Stimulated activated memory B cell treated with anti-CD40 and anti-IgM and Interleukin-4, amounts not matched to agents 10 μg/mL and 1 μg/mL and 100 μg/mL, for 72 hours (primary cell): ENCODE results near the gene FKBP15.
"Not testable (repeated sequence)": the region's sequence is repeated elsewhere in the genome, so short reads cannot be mapped to it uniquely, and the experiment has no call there.

Experiments
- ATAC-seq: fragments of 150-1000 bp; cut with Tn5 transposase; 2 replicates; pipeline ENCODE4 v1.10.0; 2021
- H3K27ac Mint-ChIP-seq: one replicate; pipeline ENCODE4 v1.8.0; 2022; ENCODE audit warnings: mild to moderate bottlenecking, mixed read lengths
- H3K27me3 Mint-ChIP-seq: one replicate; pipeline ENCODE4 v1.8.0; 2022; ENCODE audit warnings: mixed read lengths
- H3K36me3 Mint-ChIP-seq: one replicate; pipeline ENCODE4 v1.8.0; 2022; ENCODE audit warnings: mixed read lengths
- H3K4me1 Mint-ChIP-seq: one replicate; pipeline ENCODE4 v1.8.0; 2022; ENCODE audit warnings: mixed read lengths
- H3K4me3 Mint-ChIP-seq: one replicate; pipeline ENCODE4 v1.8.0; 2022; ENCODE audit warnings: mild to moderate bottlenecking, moderate library complexity, mixed read lengths
- H3K9me3 Mint-ChIP-seq: one replicate; pipeline ENCODE4 v1.8.0; 2022; ENCODE audit warnings: mixed read lengths

The FKBP15 gene

GRCh38 chr9:113129466-113129865 lies 91.6 kb downstream of the FKBP15 start:
- H3K27me3 Mint-ChIP-seq: peaks cover 22% of the 10 kb centered on the region
- no peak overlapping the region for H3K4me3 Mint-ChIP-seq
- no peaks in the 10 kb centered on the region for H3K4me1 Mint-ChIP-seq
- ATAC-seq: no peak
- no peaks in the 10 kb centered on the region for H3K9me3 Mint-ChIP-seq
- no peak overlapping the region for H3K27ac Mint-ChIP-seq
- H3K36me3 Mint-ChIP-seq: no peaks in the 10 kb centered on the region

GRCh38 chr9:113125386-113126035 lies 95.6 kb downstream of the FKBP15 start:
- Mint-ChIP-seq H3K4me1 (no peaks in the 10 kb centered on the region), H3K9me3 (no peaks in the 10 kb centered on the region), H3K27me3 (peaks cover 12% of the 10 kb centered on the region), H3K27ac (no peak overlapping the region), H3K4me3 (no peak overlapping the region), H3K36me3 (no peaks in the 10 kb centered on the region)
- no peak for ATAC-seq

GRCh38 chr9:113118829-113119228 lies 102.2 kb downstream of the FKBP15 start:
- H3K4me3 Mint-ChIP-seq, H3K27me3 Mint-ChIP-seq, H3K27ac Mint-ChIP-seq, H3K9me3 Mint-ChIP-seq, H3K4me1 Mint-ChIP-seq, ATAC-seq, H3K36me3 Mint-ChIP-seq: not testable (repeated sequence)
